GM10248 (cell line): Measurements from ENCODE around the gene ITGA5.

Source experiments
- CTCF ChIA-PET: fragments of 300-600 bp; sonication (Branson Sonifier 250); formaldehyde crosslinking; extraction: SDS; loops from one replicate; lab custom pipeline; 2021; ENCODE audit warnings: antibody characterized with exemption; lab: Yijun Ruan, JAX
- POLR2A ChIA-PET: fragments of 350-650 bp; sonication (Branson Sonifier 250); formaldehyde crosslinking; extraction: SDS; loops from one replicate; lab custom pipeline; 2020; ENCODE audit warnings: antibody characterized with exemption; lab: Yijun Ruan, JAX
- DNase-seq: peaks from one replicate; pipeline ENCODE4 v3.0.0; 2012; ENCODE audit errors: extremely low spot score
- TF ChIP-seq, protein P1 (sequence below): IDR thresholded peaks from 2 replicates; pipeline ENCODE4 v1.5.1; 2012; ENCODE audit warnings: mild to moderate bottlenecking, low read depth; ENCODE audit errors: extremely low read depth, missing control alignments, control extremely low read depth

Gene ITGA5

DNA sequence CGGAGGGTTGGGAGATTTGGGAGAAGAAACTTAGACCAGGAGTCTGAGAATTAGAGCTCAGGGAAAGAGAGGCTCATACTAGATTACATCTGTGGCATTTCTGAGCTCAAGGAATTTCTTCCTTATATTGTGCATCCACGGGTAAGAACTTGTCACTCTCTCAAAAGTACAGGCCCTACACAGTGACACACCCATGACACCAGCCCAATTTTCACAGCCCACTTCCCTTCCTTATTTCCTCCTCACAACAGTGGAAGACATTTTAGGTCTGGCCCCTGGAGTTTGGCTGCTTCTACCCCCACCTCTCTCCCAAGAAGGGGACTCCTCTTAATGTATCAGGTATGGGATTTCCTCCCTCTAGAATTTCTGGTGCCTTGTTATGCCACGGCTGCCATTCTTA is 25.3 kb downstream of the ITGA5 start:
- TF ChIP-seq, protein P1, sequence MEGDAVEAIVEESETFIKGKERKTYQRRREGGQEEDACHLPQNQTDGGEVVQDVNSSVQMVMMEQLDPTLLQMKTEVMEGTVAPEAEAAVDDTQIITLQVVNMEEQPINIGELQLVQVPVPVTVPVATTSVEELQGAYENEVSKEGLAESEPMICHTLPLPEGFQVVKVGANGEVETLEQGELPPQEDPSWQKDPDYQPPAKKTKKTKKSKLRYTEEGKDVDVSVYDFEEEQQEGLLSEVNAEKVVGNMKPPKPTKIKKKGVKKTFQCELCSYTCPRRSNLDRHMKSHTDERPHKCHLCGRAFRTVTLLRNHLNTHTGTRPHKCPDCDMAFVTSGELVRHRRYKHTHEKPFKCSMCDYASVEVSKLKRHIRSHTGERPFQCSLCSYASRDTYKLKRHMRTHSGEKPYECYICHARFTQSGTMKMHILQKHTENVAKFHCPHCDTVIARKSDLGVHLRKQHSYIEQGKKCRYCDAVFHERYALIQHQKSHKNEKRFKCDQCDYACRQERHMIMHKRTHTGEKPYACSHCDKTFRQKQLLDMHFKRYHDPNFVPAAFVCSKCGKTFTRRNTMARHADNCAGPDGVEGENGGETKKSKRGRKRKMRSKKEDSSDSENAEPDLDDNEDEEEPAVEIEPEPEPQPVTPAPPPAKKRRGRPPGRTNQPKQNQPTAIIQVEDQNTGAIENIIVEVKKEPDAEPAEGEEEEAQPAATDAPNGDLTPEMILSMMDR: no peak
- POLR2A ChIA-PET: no interaction called here
- CTCF ChIA-PET: interaction anchor here (0.6 to 5.4 kb wide), 20 partner anchors 9 to 186 kb away, joined by 3 to 63 read pairs (median 4); partner anchors contain the start of gene ZNF385A
- no peak for DNase-seq

DNA sequence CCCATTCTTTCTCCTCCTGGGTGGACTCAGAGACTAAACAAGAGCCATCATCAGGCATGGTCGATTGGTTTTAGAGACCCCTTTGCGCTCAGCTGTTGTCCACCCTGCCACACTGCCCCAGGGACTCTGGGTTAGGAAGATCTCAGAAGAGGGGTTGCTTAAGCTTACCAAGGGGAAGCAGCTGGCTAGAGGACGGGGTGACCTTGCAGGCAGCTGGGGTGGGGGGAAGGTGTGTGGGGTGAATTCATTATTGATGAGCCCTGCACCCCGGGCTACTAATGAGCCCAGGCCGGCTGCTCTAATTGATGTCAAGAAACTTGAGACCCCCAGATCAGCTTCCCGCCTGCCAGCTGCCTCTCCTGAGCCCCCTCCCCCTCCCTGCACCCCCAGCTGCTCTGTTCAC is 25.9 kb downstream of the ITGA5 start:
- POLR2A ChIA-PET: no interaction called here
- no peak for DNase-seq
- TF ChIP-seq, protein P1: no peak
- CTCF ChIA-PET: interaction anchor here (0.6 to 5.4 kb wide), 23 partner anchors 9 to 185 kb away, joined by 3 to 63 read pairs (median 4); partner anchors contain the start of gene ZNF385A

GRCh38 chr12:54392485-54393206 is 26.4 kb downstream of the ITGA5 start:
- TF ChIP-seq, protein P1: no peak
- ChIA-PET CTCF (interaction anchor here (0.8 to 5.4 kb wide), 19 partner anchors 8 to 178 kb away, joined by 3 to 63 read pairs (median 4); partner anchors contain the start of gene ZNF385A), POLR2A (no interaction called here)
- DNase-seq: no peak

DNA sequence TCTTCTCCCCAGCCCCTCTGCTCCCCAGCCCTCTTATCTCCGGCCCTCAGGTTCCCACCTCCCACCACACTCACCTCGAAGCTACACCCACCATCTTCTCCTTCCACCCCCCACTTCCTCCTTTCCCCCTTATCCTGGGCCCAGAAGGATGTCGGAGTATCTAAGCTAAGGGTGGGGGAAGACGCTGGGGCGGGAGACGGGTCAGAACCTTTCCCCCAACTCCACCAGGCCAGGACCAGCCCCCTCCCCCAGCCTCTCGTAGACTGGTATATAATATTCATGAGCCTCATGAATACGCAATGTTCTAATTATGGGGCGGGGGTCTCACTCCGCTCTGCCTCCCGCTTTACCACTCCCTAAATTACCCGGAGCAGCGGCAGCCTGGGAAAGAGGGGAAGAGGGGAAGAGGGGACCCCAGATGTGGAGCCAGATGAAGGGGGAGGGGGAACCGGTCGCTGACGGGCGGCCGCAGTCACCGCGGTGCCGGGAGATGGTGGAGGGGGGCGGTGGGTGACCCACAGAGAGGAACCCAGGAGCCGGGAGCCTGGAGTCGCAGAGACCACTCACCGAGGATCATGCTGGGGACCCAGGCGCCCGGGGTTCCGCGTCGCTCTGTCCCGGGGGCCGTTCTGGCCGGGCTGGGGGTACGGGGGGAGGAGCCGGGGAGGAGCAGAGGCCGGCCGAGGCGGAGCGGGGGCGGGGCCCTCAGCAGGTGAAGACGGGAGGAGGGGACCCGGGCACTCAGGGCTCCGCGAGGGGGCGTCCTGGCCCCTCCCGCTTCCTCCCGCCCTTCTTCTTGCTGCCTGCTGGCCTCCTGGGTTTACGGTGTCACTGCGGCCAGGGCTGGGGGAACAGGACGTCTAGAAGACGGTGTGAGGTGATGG is 28.2 kb downstream of the ITGA5 start:
- CTCF ChIA-PET: interaction anchor here (0.7 to 5.4 kb wide), 6 partner anchors 9 to 17 kb away, joined by 3 to 63 read pairs (median 4); no protein-coding TSS in a partner anchor
- TF ChIP-seq, protein P1: peak; percentile 36
- DNase-seq: peak; percentile 91
- POLR2A ChIA-PET: no interaction called here

- TF ChIP-seq, protein P1: no peak
- ChIA-PET POLR2A (no interaction called here), CTCF (interaction anchor here (0.7 to 5.4 kb wide), 4 partner anchors 9 to 16 kb away, joined by 3 to 63 read pairs (median 13); no protein-coding TSS in a partner anchor)
- DNase-seq: no peak
Measured at GRCh38 chr12:54390176-54390667, 28.8 kb downstream of the ITGA5 start.
